COLO668 (cell line): ENCODE measurements around the gene TIMP4.

Experiments used
- DNase-seq: peaks from one replicate; lab custom pipeline; 2025; ENCODE audit not compliant: unreplicated experiment; lab: John Stamatoyannopoulos, UW

Gene TIMP4

GRCh38 chr3:12186046-12186445 is 27.3 kb upstream of the TIMP4 start:
- DNase-seq: no peak

- DNase-seq: no peak
Observed at GRCh38 chr3:12185172-12185710, 26.5 kb upstream of the TIMP4 start.

- DNase-seq: no peak
Observed at GRCh38 chr3:12184541-12184940, 25.8 kb upstream of the TIMP4 start.

GRCh38 chr3:12182687-12183441 is 24.2 kb upstream of the TIMP4 start:
- no peak for DNase-seq

- DNase-seq: no peak
Observed at GRCh38 chr3:12181806-12182205, 23.1 kb upstream of the TIMP4 start.

GRCh38 chr3:12181301-12181700 is 22.6 kb upstream of the TIMP4 start:
- DNase-seq: no peak

GRCh38 chr3:12180631-12181030 is 21.9 kb upstream of the TIMP4 start:
- no peak for DNase-seq

- no peak for DNase-seq
Observed at GRCh38 chr3:12180218-12180617, 21.5 kb upstream of the TIMP4 start.

- DNase-seq: no peak
Observed at GRCh38 chr3:12179441-12179840, 20.7 kb upstream of the TIMP4 start.

- no peak for DNase-seq
Observed at GRCh38 chr3:12178091-12178820, 19.5 kb upstream of the TIMP4 start.

- DNase-seq: no peak
Observed at GRCh38 chr3:12177126-12177525, 18.4 kb upstream of the TIMP4 start.

GRCh38 chr3:12175844-12176453 is 17.2 kb upstream of the TIMP4 start:
- peak; percentile 23 for DNase-seq

- no peak for DNase-seq
Observed at GRCh38 chr3:12175137-12175593, 16.5 kb upstream of the TIMP4 start.

- no peak for DNase-seq
Observed at GRCh38 chr3:12170207-12170606, 11.5 kb upstream of the TIMP4 start.

GRCh38 chr3:12165909-12166308 is 7.2 kb upstream of the TIMP4 start:
- DNase-seq: no peak

- DNase-seq: no peak
Observed at GRCh38 chr3:12159227-12159601, 502 bp upstream of the TIMP4 start.

GRCh38 chr3:12157026-12157425 is 1.7 kb downstream of the TIMP4 start:
- DNase-seq: no peak

GRCh38 chr3:12155828-12156227 is 2.9 kb downstream of the TIMP4 start:
- DNase-seq: no peak

- DNase-seq: no peak
Observed at GRCh38 chr3:12155264-12155663, 3.4 kb downstream of the TIMP4 start.

- no peak for DNase-seq
Observed at GRCh38 chr3:12154151-12154550, 4.6 kb downstream of the TIMP4 start.

- DNase-seq: no peak
Observed at GRCh38 chr3:12150112-12150511, 8.6 kb downstream of the TIMP4 start.

GRCh38 chr3:12149029-12149428 is 9.7 kb downstream of the TIMP4 start:
- DNase-seq: no peak
